Measurements from ENCODE around the gene LRRC32. TPM values are rescaled to one million over a fixed set of nuclear protein-coding genes. Genes with fewer than 3 reads are reported as not detected.

Gene LRRC32
- total RNA-seq, 1 experiment from 2014 or later, result 0.27 TPM

DNA sequence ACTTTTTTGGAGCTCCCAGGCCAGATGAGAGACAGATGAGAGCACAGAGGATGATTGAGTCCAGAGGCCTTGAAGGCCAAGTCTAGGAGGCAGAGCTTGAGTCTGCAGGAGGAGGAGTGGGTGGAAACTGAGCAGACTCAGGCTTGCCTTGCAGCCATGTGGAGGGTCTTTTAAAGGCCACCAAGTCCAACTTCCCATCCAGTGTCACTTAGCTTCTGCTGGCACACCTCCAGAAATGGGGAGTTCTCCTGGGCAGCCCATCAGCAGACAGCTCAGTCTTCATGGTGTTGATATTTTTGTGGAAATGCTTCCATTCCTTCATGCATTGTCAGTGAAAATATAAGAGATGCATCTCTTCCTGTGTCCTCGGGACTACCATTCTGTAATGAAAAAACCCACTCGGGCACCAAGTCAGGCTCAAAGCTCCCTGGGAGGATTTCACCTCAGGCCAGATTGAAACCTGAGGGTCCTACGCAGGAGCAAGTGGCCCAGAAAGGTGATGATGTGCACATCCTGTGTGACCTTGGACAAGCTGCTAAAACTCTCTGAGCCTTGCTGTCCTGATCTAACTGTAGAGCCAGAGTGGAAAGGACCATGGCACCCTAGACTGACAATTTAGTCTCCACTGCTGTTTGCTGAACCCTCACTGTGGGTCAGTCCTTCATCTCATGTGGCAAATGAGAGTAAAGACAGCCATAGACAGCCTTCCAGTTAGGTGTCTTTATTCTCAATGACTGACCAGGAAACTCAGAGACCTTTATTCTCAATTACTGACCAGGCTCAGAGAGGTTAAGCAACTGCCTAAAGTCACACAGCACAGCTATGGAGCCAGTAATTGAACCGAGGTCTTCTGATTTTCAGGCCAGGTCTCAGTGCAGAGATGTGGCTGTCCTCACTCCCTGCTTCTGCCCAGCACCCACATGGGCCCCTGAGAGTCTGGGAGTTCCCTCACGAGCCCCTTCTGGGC, 2.9 kb upstream of the LRRC32 start:
- no peak overlapping the region for H3K27ac Mint-ChIP-seq (ENCODE audit: unreplicated experiment)
- CTCF ChIA-PET, result interaction anchor here (1.2 kb wide), 1 partner anchor 75 kb away, joined by 3 read pairs; no protein-coding TSS in a partner anchor

DNA sequence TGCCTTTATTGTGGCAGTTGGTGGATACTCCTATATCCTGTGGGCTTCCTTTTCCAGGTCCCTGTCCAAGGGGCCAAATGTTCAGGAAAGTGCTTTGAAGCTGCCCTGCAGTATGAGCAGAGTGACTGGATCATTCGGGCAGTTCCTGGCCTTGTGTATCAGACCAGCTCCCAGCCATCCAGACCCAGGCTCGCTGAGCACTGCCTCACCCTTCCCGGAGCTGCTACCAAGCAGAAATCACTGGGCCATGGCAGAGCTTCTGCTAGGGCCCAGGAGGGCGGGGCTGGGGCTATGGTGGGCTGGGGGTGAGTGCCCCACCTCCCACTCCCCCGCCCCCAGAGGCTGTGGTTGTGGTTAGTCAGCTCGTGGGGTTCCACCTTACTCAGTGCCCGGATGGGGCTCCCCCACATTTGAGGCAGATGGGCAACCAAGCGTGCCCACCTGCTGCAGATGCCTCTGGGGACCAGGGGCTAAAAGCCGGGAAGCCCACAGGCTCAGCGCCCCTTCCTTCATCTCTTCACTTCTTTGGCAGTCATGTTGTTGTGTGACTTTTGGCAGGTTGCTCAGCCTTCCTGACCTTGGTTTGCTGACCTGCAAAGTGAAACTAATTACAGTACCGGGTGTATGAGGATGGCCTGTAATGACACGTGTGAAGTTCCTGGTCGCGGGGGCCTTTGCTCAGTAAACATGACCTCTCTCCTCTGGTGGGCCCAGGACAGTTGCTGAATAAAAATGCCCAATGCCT, 2.1 kb upstream of the LRRC32 start:
- H3K36me3 Mint-ChIP-seq (ENCODE audit: insufficient read depth, unreplicated experiment), result no peaks in the 10 kb centered on the region
- H3K4me1 Mint-ChIP-seq (ENCODE audit: low read depth, unreplicated experiment), result no peaks in the 10 kb centered on the region
- no peak for DNase-seq
- ChIA-PET POLR2A (interaction anchor here (0.5 kb wide), 1 partner anchor 677 kb away, joined by 6 read pairs; no protein-coding TSS in a partner anchor), CTCF (interaction anchor here (1.2 kb wide), 1 partner anchor 74 kb away, joined by 3 read pairs; no protein-coding TSS in a partner anchor)
- no peak overlapping the region for H3K4me3 Mint-ChIP-seq (ENCODE audit: unreplicated experiment)
- H3K4me3 ChIP-seq (ENCODE audit: low read depth, low read length), result no peak overlapping the region
- no peaks in the 10 kb centered on the region for H3K36me3 ChIP-seq (ENCODE audit: control insufficient read depth, insufficient read depth, low read length)
- no peaks in the 10 kb centered on the region for H3K27me3 ChIP-seq (replicated peaks; ENCODE audit: control insufficient read depth, insufficient read depth, low read length)
- intact Hi-C loops (cut with micrococcal nuclease; ENCODE audit: unreplicated experiment), result loop anchor here (5.0 to 10.0 kb wide), 2 partner anchors 100 to 228 kb away; partner anchors contain the start of gene EMSY
- H3K9me3 ChIP-seq, result no peaks in the 10 kb centered on the region
- TF ChIP-seq, protein P1, sequence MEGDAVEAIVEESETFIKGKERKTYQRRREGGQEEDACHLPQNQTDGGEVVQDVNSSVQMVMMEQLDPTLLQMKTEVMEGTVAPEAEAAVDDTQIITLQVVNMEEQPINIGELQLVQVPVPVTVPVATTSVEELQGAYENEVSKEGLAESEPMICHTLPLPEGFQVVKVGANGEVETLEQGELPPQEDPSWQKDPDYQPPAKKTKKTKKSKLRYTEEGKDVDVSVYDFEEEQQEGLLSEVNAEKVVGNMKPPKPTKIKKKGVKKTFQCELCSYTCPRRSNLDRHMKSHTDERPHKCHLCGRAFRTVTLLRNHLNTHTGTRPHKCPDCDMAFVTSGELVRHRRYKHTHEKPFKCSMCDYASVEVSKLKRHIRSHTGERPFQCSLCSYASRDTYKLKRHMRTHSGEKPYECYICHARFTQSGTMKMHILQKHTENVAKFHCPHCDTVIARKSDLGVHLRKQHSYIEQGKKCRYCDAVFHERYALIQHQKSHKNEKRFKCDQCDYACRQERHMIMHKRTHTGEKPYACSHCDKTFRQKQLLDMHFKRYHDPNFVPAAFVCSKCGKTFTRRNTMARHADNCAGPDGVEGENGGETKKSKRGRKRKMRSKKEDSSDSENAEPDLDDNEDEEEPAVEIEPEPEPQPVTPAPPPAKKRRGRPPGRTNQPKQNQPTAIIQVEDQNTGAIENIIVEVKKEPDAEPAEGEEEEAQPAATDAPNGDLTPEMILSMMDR (IDR thresholded peaks at IDR 0.05; ENCODE audit: insufficient read depth in 1 of 2, low read depth in 1 of 2, low read length in 1 of 2, severe bottlenecking in 1 of 2, unreplicated experiment in 1 of 2), result no peak
- no TSS peak for BruUV-seq (replicated peaks)
- H3K27me3 Mint-ChIP-seq (ENCODE audit: insufficient read depth, unreplicated experiment), result peaks cover 3% of the 10 kb centered on the region
- peaks cover 9% of the 10 kb centered on the region for H3K4me1 ChIP-seq
- H3K27ac Mint-ChIP-seq (ENCODE audit: unreplicated experiment), result no peak overlapping the region
- no peaks in the 10 kb centered on the region for H3K9me3 Mint-ChIP-seq (ENCODE audit: unreplicated experiment)

More for the DNA sequence above, 2.9 kb upstream of the LRRC32 start:
- Mint-ChIP-seq H3K36me3 (ENCODE audit: insufficient read depth, unreplicated experiment) (no peaks in the 10 kb centered on the region), H3K27me3 (ENCODE audit: insufficient read depth, unreplicated experiment) (peaks cover 3% of the 10 kb centered on the region), H3K9me3 (ENCODE audit: unreplicated experiment) (no peaks in the 10 kb centered on the region), H3K4me3 (ENCODE audit: unreplicated experiment) (no peak overlapping the region), H3K4me1 (ENCODE audit: low read depth, unreplicated experiment) (no peaks in the 10 kb centered on the region)
- Histone ChIP-seq H3K4me1 (peaks cover 9% of the 10 kb centered on the region), H3K36me3 (ENCODE audit: control insufficient read depth, insufficient read depth, low read length) (no peaks in the 10 kb centered on the region), H3K4me3 (ENCODE audit: low read depth, low read length) (no peak overlapping the region), H3K27me3 (replicated peaks; ENCODE audit: control insufficient read depth, insufficient read depth, low read length) (no peaks in the 10 kb centered on the region), H3K9me3 (no peaks in the 10 kb centered on the region)
- TF ChIP-seq, protein P1 (IDR thresholded peaks at IDR 0.05; ENCODE audit: insufficient read depth in 1 of 2, low read depth in 1 of 2, low read length in 1 of 2, severe bottlenecking in 1 of 2, unreplicated experiment in 1 of 2), result no peak
- BruUV-seq (replicated peaks), result no TSS peak
- intact Hi-C loops (cut with micrococcal nuclease; ENCODE audit: unreplicated experiment), result loop anchor here (5.0 to 10.0 kb wide), 2 partner anchors 101 to 229 kb away; partner anchors contain the start of gene EMSY
- POLR2A ChIA-PET, result interaction anchor here (0.5 kb wide), 1 partner anchor 678 kb away, joined by 6 read pairs; no protein-coding TSS in a partner anchor
- DNase-seq, result no peak

All from Caco-2 (cell line).